ES-I3 (cell line): Measurements from ENCODE around the gene KCTD16.

Experiments
- H3K36me3 ChIP-seq: 2 replicates; pipeline ENCODE4 v1.6.1; 2013; ENCODE audit warnings: mild to moderate bottlenecking, low read length, control low read depth, moderate library complexity; ENCODE audit not compliant: insufficient read depth
- H3K4me1 ChIP-seq: 2 replicates; pipeline ENCODE4 v1.6.1; 2013; ENCODE audit warnings: mild to moderate bottlenecking, control low read depth, low read length; ENCODE audit not compliant: insufficient read depth
- H3K9ac ChIP-seq: 2 replicates; pipeline ENCODE4 v1.6.1; 2013; ENCODE audit warnings: low read depth, mild to moderate bottlenecking, low read length, moderate library complexity
- H3K9me3 ChIP-seq: 2 replicates; pipeline ENCODE4 v1.6.1; 2013; ENCODE audit warnings: mild to moderate bottlenecking, low read length, moderate library complexity; ENCODE audit not compliant: control insufficient read depth, insufficient read depth

Gene KCTD16

DNA sequence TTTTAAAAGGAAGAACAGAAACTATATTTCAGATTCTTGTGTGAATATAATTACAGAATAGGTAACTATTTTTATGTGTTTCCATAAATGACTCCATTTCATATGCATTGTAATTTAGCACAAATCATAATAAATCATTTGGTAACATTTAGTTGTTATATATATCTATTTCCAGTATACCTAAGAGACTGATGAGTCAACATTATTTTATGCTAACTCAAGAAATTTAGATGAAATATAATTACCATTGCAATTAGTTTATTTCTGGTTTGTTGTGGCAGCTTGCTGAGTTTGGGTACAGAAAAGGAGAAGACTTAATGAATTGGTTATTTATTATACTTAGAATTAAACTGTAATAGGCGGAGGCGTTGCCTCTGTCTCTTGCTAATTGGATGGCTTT, 314.9 kb downstream of the KCTD16 start:
- no peak overlapping the region for H3K9ac ChIP-seq
- no peaks in the 10 kb centered on the region for H3K9me3 ChIP-seq
- H3K36me3 ChIP-seq: no peaks in the 10 kb centered on the region

DNA sequence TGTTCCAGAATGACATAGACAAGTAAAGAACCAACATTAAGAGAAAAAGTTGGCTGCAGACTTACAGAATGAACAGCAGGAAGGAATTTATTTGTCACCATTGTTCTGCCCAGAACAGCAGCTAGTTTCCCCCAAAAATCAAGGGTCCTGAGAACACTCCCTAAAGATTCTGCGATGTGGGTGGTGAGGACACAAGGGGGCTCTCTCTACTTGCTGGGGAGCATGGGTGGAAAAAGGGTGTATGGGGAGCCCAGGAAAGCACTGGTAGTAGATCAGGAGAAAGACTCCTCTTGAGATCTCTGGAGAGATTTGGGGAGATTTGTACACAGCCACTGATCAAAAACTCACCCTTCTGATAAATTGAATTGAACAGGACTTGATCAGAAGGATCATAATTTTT, 316.5 kb downstream of the KCTD16 start:
- no peaks in the 10 kb centered on the region for H3K36me3 ChIP-seq
- no peak overlapping the region for H3K9ac ChIP-seq
- no peaks in the 10 kb centered on the region for H3K9me3 ChIP-seq
- peaks cover 14% of the 10 kb centered on the region for H3K4me1 ChIP-seq

More for the DNA sequence above, 314.9 kb downstream of the KCTD16 start:
- H3K4me1 ChIP-seq: peaks cover 14% of the 10 kb centered on the region

DNA sequence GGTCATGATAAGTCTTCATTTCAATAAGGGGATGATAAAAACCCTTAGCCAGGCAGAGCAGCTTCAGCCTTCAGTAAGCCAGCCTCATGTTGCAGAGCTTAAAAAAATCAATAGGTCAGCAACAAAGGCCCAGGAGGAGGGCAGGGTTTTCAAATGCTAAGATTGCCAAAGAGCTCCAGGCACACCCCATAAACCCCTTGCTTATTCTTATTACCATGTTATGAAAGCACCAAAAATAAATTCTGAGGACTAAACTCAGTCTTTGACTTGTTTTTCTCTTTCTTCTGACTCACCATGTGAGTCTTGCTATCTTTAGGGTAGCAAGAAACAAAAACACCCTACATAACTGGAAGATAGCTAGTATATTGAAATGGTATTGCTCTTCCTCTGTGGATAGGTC, 317.1 kb downstream of the KCTD16 start:
- H3K9ac ChIP-seq: no peak overlapping the region
- no peaks in the 10 kb centered on the region for H3K36me3 ChIP-seq

DNA sequence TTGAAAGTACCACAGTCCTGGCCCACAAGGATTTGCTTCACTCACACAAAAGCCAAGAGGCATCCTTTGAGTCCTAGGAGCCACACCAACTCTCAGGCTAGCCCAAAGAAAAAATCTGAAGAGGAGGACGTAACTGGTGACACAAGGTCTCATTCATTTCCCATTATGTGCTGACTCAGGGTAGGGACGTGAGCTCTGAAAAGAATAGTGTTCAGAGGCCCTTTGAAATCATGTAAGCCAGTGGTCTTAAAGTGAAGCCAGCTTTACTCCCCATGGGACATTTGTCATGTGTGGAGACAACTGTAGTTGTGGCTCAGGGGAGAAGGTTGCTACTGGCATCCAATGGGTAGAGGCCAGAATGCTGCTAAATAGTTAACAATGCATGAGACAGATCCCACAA, 332.4 kb downstream of the KCTD16 start:
- Histone ChIP-seq H3K9ac (no peak overlapping the region), H3K36me3 (no peaks in the 10 kb centered on the region), H3K4me1 (no peaks in the 10 kb centered on the region; the same call in none of the 2 replicates), H3K9me3 (no peaks in the 10 kb centered on the region)

More for the DNA sequence above, 317.1 kb downstream of the KCTD16 start:
- Histone ChIP-seq H3K9me3 (no peaks in the 10 kb centered on the region), H3K4me1 (peaks cover 14% of the 10 kb centered on the region)

DNA sequence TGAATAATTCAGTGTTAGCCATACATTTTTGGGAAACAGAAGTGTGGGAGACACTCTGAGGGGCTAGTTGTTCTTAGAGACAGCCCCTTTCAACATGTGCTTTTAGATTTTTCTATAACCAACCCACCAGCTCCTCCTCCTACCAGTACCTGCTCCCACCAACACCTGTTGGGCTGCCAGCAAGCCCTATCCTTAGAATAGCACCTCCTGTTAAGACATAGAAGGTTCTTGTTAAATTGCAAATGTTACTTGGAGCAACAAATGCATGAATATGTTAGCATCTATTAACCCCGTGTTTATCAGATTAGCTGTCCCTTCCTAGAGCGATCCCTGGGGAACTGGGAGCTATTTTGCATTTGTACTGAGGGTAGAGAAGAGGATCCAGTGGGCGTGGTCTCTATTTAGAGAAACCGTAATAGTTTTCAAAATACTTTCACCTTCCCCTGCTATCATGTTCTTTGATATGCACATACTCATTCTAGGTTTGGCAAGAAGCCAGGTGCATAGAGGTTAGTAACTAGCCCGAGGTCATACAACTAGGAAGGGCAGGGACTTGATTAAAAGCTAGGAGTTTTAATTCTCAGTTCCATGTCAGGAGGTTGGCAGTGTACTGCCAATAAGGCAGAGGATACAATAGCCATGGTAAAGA, 334.4 kb downstream of the KCTD16 start:
- no peaks in the 10 kb centered on the region; the same call in none of the 2 replicates for H3K4me1 ChIP-seq
- no peak overlapping the region for H3K9ac ChIP-seq
- no peaks in the 10 kb centered on the region for H3K9me3 ChIP-seq
- H3K36me3 ChIP-seq: no peaks in the 10 kb centered on the region

DNA sequence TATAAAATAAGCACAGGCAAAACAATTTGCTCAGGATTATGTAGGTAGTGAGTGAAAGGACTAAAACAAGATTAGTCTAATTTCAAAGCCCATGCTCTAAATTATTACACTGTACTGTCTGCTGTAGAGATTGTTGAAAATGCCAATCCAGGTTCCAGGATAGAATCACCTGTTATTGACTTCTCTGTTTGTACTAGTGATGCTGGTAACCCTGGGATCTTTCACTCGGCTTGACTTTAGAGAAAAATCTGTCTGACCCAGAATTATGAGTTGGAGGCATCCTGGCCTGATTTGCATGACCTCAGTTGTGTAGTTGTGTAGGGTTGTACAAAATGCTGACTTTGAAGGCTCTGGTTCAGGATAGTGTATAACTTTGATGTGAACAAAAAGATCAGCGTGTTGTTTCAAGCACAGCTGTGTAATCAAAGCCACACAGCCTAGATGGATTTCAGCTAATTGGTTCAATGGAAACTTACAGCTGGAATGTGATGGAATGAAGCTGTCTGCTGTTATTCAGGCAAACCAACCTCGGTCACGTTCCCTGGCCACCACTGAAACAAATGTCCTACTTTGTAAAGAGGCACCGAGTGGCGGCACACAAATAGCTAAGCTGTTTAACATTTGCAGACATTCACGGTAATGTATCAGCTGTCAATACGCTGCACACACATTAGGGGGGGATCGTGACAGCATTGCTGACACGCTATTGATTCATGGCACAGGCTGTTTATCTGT, 340.3 kb downstream of the KCTD16 start:
- H3K4me1 ChIP-seq: no peaks in the 10 kb centered on the region
- no peak overlapping the region for H3K9ac ChIP-seq
- no peaks in the 10 kb centered on the region for H3K36me3 ChIP-seq
- no peaks in the 10 kb centered on the region for H3K9me3 ChIP-seq

DNA sequence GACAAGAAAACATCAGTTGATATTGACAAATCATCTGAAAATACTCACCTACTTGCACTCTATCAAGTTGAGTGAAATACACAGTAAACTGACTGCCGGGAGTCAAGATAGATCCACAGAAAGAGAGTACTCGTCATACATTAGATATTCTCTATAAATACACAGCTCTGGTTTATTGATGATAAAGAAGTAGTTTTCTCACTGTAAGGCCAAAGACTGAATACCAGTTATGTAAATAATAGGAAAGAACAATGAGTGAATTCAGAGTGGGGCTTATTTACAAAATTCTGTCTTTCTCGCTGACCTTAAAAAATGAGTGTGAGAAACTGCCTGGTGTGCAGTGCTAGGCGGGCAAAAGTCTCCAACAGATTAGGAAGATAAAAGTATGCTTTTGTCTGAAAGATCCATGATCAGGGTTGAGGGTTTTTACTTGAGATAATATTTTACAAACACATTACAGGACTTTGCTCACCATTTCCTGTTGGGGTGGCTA, 341.0 kb downstream of the KCTD16 start:
- no peaks in the 10 kb centered on the region for H3K9me3 ChIP-seq
- no peaks in the 10 kb centered on the region for H3K4me1 ChIP-seq
- no peak overlapping the region for H3K9ac ChIP-seq
- H3K36me3 ChIP-seq: no peaks in the 10 kb centered on the region

DNA sequence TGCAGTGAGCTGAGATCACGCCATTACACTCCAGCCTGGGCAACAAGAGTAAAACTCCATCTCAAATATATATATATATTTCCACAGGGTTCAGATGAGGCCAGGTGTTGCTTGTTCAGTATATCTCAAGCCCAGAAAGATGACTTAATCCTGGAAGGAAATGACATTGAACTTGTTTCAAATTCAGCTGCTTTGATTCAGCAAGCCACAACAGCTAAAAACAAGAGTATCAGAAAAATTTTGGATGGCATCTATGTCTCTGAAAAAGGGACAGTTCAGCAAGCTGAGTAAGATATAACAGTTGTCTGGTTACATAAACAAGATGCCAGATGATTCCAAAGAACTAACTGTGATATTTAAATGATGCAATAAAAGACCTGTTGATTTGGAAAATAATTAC, 352.0 kb downstream of the KCTD16 start:
- H3K9ac ChIP-seq: no peak overlapping the region
- H3K9me3 ChIP-seq: no peaks in the 10 kb centered on the region
- no peaks in the 10 kb centered on the region for H3K4me1 ChIP-seq
- H3K36me3 ChIP-seq: no peaks in the 10 kb centered on the region

DNA sequence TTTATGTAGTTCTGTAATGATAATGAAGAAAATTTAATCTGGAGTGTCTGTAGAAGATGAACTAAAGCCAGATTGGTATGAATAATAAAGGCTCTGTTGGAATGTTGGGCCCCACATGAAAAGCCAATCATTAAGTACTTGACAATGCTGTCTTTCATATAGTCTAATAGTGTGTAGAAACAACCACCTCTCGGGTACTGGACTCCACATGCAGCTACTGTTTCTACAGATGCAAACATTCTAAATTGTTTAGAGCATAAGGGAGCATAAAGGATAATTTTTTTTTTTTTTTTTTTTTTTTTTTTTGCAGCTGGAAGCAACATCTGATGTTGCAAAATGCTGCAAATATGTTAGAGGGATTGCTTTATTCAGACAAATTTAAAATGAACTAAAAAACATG, 354.3 kb downstream of the KCTD16 start:
- no peaks in the 10 kb centered on the region for H3K36me3 ChIP-seq
- no peaks in the 10 kb centered on the region for H3K9me3 ChIP-seq
- H3K4me1 ChIP-seq: no peaks in the 10 kb centered on the region
- H3K9ac ChIP-seq: no peak overlapping the region

DNA sequence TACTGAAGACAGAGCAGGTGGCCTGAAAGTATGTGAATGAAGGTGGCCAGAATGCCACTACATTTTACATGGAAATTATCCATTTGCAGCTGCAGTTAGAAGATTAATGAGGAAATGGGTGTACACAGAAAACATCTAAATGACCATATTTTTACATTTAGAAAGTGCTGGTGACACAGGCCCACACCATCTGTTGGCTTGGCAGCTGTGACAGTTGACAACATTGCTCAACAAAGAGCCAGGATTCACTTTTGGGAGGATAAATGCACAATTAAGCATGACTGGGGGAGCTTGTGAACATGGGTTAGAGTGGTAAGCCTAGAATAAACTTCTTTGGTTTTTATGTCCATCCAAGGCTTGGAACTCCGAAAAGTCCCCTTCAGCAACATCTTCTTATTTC, 360.5 kb downstream of the KCTD16 start:
- Histone ChIP-seq H3K4me1 (no peaks in the 10 kb centered on the region), H3K9me3 (no peaks in the 10 kb centered on the region), H3K36me3 (no peaks in the 10 kb centered on the region), H3K9ac (no peak overlapping the region)
